HG03575 (cell line): ENCODE data around the gene CTRB1.
"Not testable (repeated sequence)": the region's sequence is repeated elsewhere in the genome, so short reads cannot be mapped to it uniquely, and the experiment has no call there.

Experiments
- ATAC-seq: cut with Tn5 transposase; IDR thresholded peaks from one replicate; pipeline ENCODE4 v1.9.1; 2021; ENCODE audit not compliant: unreplicated experiment, insufficient number of reproducible peaks, low FRiP score; ENCODE audit errors: extremely low read depth

CTRB1 gene

DNA sequence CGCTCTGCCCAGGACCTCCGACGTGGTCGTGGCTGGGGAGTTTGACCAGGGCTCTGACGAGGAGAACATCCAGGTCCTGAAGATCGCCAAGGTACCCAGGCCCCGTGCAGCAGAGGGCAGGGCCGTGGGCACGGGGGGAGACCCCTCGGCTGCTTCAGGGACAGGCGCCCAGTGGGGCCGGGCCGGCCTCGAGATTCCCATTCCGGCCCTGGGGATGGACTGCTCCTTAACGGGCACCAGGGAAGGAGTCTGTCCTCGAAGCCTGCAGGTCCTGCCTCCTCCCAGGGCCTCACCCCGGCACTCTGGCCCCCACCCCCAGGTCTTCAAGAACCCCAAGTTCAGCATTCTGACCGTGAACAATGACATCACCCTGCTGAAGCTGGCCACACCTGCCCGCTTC, 4.3 kb downstream of the CTRB1 start:
- ATAC-seq, result not testable (repeated sequence)

DNA sequence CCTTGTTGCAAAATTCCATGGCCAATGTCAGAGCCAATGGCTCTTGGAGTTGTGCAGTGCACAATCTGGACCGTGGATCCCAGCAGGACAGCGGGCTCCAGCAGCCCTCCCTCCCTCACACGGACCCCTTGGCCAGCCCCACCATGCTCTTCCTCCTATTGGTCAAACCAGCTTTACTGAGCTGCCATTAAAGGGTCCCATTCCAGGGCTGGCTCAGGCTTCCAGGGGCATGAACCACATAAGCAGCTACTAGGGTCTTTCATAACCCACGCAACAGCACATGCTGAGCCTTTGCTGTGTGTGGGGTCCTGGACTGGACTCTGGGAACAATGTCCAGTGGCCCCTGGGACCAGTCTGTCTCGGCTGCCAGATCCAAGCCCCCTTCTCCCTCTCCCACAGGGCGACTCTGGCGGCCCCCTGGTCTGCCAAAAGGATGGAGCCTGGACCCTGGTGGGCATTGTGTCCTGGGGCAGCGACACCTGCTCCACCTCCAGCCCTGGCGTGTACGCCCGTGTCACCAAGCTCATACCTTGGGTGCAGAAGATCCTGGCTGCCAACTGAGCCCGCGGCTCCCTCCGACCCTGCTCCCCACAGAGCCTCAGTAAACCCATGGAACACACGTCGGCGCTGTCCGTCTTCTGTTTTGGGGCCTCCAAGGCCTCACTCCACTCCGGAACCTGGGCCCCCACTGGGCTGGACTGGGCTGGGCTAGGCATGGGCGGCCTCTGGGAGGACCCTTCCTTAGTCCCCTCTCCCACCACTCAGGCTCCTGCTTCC, 5.7 kb downstream of the CTRB1 start:
- no peak for ATAC-seq

DNA sequence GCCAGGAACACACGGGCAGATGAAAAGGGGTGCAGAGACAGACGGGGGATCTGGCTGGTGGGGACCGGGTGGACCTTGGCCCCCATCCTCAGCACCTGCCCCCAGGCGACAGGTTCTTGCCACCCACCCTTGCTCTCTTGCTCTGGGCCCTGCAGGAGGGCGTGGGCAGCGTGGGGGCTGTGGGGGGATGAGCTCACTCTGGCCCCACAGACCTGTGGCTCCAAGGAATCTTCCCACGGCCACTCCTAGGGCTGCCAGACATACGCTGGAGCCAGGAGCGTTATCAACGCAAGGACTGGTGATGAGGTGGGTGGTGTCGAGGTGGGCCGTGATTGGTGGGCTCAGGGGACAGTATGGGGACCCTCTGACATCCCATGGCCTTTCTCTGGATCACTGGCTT, 6.3 kb downstream of the CTRB1 start:
- no peak for ATAC-seq

DNA sequence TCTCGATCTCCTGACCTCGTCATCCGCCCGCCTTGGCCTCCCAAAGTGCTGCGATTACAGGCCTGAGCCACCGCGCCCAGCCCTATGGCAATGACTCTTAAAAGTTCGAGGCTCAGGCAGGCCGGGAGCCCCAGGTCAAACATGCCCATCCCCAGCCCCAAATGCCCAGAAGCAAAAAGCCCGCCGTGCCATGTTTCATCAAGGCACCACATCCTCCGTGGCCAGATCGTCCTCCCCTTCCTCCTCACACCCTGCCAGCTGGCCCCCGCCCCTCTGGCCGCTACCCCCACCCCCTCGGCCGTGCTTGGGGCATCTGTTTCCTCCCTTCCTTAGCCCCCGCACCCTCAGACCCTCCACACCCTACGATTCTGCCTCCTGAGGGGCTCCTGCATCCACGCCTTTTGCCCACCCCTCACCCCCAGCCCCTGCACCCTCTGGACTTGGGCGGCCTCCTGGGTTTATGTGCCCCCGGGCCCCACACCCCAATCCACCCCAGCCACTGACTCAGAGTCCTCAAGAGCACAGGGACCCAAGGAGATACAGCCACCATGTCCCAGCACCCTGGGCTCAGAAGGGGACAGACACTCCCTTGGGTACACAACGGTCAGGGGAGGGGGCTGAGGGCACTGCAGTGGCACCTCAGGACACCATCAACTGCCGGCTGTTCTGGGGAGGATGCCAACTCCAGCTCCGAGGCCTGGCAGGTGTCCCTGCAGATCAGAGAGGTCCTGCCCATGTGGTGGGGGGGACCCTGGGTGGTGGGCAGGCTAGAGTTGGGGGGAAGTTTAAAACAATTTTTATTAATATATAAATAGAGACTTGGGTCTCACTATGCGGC, 7.1 kb downstream of the CTRB1 start:
- no peak for ATAC-seq

DNA sequence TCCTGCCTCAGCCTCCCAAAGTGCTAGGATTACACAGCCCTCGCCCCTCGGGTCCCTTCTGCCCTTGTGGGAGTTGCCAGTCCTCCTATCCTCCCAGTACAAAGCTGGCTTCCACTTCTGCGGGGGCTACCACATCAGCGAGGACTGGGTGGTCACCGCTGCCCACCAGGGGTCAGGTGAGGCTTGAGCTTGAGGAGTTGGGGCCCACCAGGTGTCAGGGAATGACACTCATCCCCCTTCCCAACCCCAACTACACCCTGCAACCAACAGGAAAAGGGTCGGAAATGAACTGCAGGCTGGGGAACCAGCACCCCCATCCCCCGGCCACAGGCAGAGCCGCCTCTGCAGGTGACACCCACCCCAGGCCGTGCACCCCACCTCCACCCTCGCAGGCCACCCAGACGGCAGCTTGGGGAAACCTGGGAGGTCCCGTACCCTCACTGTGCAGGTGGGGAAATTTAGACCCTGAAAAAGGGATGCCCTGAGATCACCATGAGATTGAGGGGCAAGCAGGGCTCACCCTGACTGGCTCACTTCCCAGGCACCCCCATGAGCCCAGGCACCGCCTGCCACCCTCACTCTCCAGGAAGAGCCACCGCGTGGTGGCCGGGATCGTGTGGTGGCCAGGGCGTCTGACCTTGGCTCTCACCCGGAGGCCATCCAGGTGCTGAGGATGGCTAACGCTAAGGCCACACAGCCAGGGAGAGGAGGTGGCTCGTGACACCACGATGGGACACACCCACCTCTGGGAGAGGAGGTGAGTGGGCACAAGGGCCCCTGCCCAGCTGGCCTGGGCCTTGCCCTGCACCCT, 8.0 kb downstream of the CTRB1 start:
- no peak for ATAC-seq

DNA sequence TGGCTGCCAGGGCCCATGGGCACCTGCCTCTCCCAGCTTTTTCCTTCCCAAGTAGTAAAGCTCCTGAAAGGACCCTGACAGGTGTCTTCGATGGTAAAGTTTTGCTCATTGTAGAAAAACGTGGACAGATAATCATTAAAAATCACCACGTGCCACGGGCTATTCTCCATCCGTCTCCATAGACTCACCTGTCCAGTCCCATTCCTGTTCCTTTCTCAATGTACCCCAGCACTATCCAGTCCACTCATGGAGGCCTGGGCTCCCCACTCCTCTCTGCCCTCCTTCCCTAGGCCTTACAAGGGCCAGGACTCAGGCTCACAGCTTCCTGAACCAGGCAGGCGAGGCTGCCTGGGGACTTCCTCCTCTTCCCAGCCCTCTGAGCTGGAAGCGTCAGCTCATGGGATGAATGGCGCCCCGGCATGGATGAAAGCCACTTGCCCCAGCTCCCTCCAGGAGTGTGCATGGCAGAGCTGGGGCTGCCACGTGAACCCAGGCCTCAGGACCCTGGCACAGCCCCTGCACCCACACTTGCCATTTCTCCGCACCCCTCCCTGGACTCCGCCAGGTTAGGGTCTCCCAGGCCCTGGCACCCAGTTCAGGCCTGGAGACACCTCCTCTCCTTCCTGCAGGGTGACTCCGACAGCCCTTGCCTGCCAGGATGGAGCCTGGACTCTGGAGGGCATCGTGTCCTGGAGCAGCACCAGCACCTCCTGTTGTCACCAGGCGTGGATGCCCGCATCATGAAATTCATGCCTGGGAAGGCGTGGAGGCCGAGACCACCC, 8.8 kb downstream of the CTRB1 start:
- ATAC-seq, result no peak

DNA sequence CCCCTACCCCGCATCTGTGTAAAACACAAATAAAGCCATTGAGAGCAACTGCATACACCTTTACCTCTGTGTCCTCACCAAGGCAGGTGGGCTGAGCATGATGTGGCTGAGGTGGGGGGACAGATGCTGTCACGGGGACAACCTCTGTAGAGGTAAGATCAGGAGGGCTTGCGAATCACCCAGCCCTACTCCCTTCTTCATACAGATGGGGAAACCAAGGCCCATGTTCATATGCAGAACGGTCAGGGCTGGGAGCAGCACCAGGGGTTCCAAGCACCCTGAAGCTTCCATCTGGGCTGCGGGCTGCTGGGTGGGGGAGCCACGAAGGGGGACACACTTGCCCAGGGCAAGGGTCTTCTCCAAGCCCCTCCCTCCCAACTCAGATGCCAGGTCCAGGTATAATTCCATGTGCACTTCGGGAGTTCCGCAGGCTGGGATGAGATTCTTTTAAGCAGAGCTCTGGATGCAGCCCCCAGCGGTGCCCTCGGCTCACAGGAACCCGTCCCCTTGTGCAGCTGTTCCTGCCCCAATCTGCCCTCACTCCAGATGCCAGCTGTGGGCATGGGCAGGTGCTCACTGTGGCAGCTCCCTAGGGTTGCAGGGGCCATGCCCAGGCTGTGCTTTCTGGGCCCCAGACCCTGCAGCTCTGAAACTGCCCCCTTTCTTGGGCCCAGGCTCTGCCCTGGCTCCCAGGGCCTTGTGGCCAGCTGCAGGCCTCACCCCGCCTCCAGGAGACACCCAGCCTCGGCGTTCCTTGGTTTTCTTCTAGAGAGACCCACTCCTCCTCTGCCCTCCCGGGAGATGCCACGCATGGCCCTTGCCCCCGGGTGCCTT, 9.6 kb downstream of the CTRB1 start:
- ATAC-seq, result no peak

DNA sequence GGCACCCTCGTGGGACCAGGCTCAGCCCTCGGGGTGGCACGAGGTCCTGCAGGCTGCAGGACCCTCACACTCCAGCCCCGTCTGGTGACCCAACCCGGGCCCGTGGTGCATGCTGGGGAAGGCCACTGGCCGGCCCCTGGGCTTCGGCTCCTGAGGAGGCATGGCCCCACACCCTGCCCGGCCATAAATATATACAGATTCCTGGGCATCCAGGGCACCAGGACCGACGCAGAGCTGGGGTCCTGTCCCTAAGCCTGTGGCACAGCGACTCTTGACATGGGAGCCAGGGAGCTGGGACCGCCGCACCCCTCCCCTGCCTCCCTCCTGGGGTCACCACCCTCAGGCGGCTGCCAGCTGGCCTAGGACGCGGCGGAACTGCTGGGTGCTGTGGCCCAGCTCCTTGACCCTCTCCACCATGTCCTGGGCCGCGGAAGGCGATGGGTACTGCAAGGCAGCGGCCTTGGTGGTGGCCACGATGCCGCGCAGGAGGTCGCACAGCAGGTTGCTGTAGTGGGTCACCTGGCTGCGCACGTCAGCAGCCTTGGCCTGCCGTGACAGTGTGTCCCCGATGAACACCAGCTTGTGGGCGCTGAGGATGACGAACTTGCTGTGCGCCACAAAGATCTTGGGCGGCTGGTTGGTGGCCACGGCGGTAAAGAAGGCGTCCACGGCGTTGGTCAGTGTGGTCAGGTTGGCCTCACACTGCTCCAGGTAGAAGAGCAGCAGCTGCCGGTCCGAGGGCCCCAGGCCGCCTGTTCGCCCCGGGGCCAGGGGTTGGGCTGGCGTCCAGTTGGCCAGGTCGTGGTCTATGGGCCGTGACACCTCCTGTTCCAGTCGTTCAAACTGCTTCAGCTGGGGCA, 10.6 kb downstream of the CTRB1 start:
- no peak for ATAC-seq

DNA sequence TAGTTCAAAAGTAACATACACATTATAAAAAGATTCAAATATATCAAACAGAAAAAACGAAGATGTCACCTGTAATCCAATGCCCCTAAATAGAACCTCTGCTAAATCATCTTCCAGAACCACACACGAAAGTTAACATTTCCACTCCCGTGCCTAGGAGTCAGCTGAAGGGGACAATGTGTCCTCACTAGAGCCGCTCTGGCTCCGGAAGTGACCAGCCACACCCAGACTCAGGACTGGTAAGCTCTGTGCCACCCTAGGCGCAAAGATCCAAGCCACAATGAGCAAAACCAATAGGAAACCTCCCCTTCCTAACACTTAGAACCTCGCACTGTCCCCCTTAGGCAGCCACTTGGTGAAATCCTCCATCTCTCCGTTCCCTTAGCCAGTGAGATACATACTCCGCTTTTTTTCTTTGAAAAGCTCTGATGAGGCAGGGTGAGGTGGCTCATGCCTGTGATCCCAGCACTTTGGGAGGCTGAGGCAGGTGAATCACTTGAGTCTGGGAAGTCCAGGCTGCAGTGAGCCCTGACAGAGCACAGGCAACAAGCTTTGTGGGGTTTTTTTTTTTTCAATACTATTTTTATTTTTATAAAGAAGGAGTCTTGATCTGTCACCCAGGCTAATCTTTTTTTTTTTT, 11.8 kb downstream of the CTRB1 start:
- ATAC-seq, result no peak

DNA sequence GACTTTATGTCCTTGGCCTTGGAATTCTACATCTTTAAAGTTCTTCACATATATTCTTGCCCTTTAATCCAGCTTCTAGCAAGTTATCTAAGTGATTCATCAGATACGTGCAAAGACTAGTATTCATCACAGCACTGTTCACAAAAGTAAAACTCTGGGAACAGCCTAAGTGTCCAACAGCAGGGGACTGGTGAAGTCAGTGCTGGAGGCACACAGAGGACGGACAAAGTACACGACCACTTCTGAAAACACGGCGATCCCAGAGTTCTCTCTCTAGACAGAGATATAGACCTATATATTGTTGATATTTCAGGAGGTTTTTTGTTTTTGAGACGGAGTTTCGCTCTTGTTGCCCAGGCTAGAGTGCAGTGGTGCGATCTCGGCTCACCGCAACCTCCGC, 12.8 kb downstream of the CTRB1 start:
- ATAC-seq, result no peak

DNA sequence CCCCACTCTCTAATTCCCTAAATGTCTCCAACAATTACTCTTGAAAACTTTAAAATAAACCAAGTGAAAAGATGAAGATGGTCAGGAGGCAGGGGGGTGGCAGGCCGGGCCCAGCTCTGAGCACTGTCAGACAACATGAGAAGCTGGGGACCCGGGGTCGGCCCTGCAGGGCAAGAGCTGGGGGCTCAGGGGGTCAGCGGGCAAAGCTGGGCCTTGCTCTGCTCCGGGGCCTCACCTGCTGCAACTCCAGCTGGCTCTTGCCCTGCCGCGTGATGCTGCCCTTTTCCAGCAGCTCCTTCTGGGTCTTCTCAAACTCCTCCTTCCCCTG, 14.8 kb downstream of the CTRB1 start:
- ATAC-seq, result no peak

DNA sequence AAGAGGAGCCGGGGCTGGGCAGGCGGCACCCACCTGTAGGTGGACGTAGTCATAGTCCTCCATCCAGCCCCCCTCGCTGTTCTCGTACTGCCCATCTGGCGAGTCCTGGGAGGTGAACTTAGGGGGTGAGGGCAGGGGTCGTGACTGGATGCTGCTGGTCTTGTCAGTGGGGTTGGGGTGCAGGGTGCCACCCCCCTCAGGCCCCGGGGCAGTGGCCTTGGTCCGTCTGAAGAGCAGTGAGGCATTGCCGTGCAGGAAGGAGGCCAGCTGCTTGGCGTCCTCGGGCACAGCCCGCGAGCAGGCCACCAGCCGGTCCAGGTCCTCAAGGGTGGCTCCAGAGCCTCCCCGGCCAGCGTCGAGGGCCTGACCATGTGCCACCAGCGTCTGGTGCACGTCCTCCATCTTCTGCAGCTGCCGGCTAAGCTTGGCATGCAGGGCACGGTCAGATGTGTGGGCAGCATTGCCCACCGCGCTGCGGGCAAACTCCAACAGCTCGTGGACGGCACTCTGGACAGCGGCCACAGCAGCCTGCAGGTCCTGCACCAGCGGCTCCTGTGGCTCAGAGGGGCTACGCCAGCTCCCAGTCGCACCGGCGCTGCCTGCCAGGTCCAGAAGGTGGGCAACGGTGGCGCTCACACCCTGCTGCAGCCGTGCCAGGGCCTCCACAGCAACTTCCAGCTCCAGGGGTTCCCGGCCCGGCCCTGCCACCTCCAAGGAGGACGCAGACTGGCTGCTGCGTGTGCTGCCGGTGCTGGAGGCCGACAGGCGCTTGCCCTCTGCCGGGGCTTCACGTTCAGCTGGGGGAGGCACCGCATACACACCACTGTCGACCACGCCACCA, 16.3 kb downstream of the CTRB1 start:
- no peak for ATAC-seq

DNA sequence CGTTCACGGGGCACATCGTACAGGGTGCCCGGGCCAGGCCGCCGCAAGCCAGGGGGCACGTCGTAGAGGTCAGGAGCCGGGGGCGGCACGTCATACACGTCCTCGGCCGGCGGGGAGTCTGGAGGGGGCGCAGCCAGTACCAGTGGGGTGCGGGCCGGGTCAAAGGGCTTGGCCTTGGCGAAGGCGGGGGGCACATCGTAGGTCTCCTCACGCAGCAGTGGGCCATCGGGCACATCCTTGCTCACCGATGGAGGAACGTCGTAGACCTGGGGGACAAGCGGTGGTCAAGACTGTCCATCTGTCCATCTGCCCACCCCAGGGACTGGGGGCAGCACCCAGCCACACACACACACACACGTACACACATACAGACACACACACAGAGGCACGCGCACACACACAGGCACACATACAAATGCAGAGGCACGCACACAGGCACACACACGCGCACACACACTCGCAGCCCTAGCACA, 17.0 kb downstream of the CTRB1 start:
- no peak for ATAC-seq

DNA sequence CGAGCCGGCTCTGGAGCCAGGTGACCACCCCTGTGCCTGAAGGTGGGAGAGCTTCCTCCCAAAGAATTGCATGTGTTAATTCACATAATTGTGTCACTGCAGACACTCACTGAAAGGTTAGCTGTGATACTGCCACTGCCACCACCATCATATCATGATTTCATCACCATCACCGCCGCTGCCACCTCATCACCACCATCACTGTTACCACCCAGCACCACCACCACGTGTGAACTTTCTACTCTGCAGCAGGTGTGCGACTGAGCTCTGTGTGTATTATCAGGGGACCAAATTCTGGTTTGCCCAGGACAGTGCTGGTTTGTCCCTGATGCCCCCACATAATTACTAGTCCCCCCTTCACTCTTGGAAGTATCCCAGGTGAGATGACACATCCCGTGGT, 17.4 kb downstream of the CTRB1 start:
- no peak for ATAC-seq

DNA sequence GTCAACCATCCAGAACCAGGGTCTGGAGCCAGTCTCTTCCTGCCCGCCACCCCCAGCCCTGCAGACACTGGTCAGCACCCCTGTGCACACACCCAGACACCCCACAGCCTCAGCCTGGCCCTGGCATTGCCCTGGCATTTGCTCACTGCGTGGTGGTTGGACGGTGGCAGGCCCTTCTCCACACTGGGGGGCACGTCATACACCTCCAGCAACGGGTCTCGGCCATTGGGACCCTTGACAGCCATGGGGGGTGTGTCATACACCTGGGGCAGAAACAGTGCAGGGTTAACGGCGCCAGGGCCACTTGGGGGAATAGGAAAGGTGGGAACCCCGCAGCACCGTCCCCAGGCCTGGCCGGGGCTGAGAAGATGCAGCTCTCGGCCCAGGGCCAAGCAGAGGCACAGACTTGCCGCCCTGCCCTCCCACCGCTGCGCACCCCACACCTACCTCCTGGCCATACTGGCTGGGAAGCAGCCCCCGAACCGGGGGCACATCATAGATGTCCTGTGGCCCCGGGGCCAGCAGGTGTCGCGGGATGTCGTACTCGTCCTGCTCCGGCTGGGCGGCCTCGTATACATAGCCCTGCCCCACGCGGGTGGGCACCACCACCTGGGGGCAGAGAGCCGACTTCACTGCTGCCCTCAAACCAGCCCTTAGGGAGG, 18.1 kb downstream of the CTRB1 start:
- ATAC-seq, result no peak
